COLO668 (cell line): Measurements from ENCODE around the gene ZBTB44.
"Not testable (repeated sequence)": the region's sequence is repeated elsewhere in the genome, so short reads cannot be mapped to it uniquely, and the experiment has no call there.

Experiments
- DNase-seq: peaks from one replicate; lab custom pipeline; 2025; ENCODE audit not compliant: unreplicated experiment; lab: John Stamatoyannopoulos, UW

The ZBTB44 gene

GRCh38 chr11:130251763-130252162 lies 63.0 kb downstream of the ZBTB44 start:
- DNase-seq = not testable (repeated sequence)

GRCh38 chr11:130249929-130250328 lies 64.8 kb downstream of the ZBTB44 start:
- not testable (repeated sequence) for DNase-seq

- DNase-seq = no peak
Measured at GRCh38 chr11:130249371-130249770, 65.3 kb downstream of the ZBTB44 start.

- DNase-seq = no peak
Measured at GRCh38 chr11:130247319-130247718, 67.4 kb downstream of the ZBTB44 start.

- no peak for DNase-seq
Measured at GRCh38 chr11:130246738-130247137, 68.0 kb downstream of the ZBTB44 start.

- no peak for DNase-seq
Measured at GRCh38 chr11:130246270-130246669, 68.4 kb downstream of the ZBTB44 start.

- DNase-seq = not testable (repeated sequence)
Measured at GRCh38 chr11:130245375-130245774, 69.3 kb downstream of the ZBTB44 start.

- no peak for DNase-seq
Measured at GRCh38 chr11:130244848-130245247, 69.9 kb downstream of the ZBTB44 start.

GRCh38 chr11:130243816-130244215 lies 70.9 kb downstream of the ZBTB44 start:
- no peak for DNase-seq

GRCh38 chr11:130241713-130242112 lies 73.0 kb downstream of the ZBTB44 start:
- DNase-seq = no peak

- DNase-seq = no peak
Measured at GRCh38 chr11:130237282-130238006, 77.3 kb downstream of the ZBTB44 start.

GRCh38 chr11:130234315-130234714 lies 80.4 kb downstream of the ZBTB44 start:
- no peak for DNase-seq

GRCh38 chr11:130233888-130234287 lies 80.8 kb downstream of the ZBTB44 start:
- DNase-seq = not testable (repeated sequence)

GRCh38 chr11:130233486-130233885 lies 81.2 kb downstream of the ZBTB44 start:
- DNase-seq = not testable (repeated sequence)

GRCh38 chr11:130227373-130227772 lies 87.3 kb downstream of the ZBTB44 start:
- no peak for DNase-seq

GRCh38 chr11:130223291-130223971 lies 91.3 kb downstream of the ZBTB44 start:
- DNase-seq = no peak

- no peak for DNase-seq
Measured at GRCh38 chr11:130220311-130221035, 94.2 kb downstream of the ZBTB44 start.

GRCh38 chr11:130219148-130219547 lies 95.6 kb downstream of the ZBTB44 start:
- DNase-seq = no peak

- DNase-seq = no peak
Measured at GRCh38 chr11:130218501-130219070, 96.1 kb downstream of the ZBTB44 start.

GRCh38 chr11:130217133-130218031 lies 97.3 kb downstream of the ZBTB44 start:
- no peak for DNase-seq
